ENCODE results near the gene BOLA1.
"Not testable (repeated sequence)": the region's sequence is repeated elsewhere in the genome, so short reads cannot be mapped to it uniquely, and the experiment has no call there.

The BOLA1 gene

DNA sequence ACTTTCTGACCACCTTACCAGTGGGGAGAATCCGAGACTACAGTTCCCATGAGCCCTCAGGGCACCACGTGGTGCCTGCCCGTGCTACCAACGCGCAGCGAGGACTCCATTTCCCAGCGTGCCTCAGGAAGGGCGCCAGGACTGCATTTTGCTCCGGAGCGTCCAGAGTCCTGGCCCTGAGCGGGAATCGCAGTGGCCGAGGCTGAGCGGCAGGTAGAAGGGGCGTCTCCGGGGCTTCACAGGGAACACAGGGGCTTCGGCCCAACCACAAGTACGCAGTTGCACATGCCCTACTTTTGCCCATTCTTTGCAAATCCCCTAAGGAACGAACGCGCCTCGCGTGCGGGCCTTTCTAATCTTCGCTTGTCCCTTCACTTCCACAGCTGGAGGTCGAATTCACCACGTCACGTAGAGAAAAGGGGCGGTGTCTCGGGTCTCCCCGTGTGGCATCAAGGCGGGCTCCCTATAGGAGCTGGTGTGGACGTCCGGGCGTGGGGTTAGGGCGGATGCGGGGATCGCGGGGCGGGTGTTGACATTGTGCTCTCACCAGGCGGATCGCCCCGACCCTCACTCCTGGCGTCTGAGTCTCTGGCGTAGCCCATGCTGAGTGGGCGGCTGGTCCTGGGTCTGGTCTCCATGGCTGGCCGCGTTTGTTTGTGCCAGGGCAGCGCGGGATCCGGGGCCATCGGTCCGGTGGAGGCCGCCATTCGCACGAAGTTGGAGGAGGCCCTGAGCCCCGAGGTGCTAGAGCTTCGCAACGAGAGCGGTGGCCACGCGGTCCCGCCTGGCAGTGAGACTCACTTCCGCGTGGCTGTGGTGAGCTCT, at the start of gene BOLA1:
TSS of gene BOLA1 (plus strand) at position 109 of the 825 bp plus-strand sequence. CDS start at position 601, 492 bp downstream.
- peak; percentile 81 for DNase-seq

- DNase-seq = peak; percentile 27
Observed at GRCh38 chr1:149849947-149850360, 49.4 kb upstream of the BOLA1 start.

GRCh38 chr1:149850732-149851345, 48.5 kb upstream of the BOLA1 start:
- DNase-seq = not testable (repeated sequence)

DNA sequence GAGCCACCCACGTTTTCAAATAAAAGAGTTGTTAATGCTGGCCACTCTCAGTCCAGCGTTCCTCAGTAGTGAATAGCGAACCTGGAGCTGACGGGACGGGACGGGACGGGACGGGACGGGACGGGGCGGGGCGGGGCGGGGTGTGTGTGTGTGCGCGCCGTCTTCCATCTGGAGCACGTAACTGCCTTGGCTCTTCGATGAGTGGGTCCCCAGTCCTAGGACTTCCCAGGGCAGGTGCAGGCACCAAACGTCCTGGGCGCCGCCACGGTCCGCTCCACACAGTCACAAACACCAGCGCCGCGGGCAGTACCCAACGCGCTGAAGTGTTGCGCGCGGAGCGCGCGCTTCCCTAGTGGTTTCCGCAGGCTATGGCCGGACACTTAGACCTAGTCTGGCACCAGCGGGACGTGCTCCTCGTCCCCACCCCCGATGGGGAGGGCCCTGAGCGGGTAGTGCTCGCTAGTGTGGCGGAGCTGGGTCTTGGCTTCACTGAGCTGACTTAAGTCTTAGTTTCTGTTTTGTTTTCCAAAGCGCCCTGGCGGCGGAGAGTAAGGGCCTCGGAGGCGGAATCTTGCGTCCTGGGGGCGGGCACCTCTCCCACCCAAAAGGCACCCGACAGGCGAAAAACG, 47.7 kb upstream of the BOLA1 start:
- not testable (repeated sequence) for DNase-seq

DNA sequence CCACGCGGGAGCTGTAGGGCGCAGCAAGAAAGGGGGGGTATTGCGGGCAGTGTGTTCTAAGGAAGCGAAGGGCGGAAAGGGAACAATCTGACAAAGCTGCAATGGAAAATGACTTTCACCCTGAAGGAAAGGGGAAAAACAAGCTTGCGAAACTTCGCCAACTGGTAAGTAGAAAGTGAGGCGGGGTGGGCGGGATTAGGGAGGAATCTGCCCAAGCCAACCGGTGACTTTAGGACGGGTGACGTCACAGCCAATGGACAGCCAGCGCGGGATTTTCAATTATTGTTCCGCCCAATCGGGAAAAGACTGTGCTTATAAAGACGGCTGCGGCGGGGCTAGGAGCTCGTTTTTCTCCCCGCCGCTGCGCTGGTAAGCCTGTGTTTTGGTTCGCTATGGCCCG, 47.1 kb upstream of the BOLA1 start:
- DNase-seq = not testable (repeated sequence)

DNA sequence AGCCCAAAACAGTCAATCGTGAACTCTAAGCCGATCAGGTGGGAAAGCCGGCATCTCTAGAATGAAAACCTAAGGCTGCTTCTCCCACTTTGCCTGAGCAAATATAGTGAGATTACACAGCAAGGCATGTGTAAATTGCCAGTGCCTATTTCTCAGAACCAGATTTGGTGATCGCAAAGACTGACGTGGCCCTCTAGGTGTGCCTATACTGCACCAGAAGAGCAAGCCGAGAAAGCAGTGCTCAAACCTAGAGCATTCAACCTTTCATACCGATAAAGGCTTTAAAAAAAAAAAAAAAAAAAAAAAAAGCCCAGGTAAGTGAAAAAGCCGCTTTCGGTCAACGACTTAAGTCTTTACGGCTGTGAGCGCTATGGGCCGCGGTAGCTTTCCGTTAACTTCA, 39.1 kb upstream of the BOLA1 start:
- DNase-seq = not testable (repeated sequence)

GRCh38 chr1:149860684-149861496, 38.5 kb upstream of the BOLA1 start:
- DNase-seq = not testable (repeated sequence)

DNA sequence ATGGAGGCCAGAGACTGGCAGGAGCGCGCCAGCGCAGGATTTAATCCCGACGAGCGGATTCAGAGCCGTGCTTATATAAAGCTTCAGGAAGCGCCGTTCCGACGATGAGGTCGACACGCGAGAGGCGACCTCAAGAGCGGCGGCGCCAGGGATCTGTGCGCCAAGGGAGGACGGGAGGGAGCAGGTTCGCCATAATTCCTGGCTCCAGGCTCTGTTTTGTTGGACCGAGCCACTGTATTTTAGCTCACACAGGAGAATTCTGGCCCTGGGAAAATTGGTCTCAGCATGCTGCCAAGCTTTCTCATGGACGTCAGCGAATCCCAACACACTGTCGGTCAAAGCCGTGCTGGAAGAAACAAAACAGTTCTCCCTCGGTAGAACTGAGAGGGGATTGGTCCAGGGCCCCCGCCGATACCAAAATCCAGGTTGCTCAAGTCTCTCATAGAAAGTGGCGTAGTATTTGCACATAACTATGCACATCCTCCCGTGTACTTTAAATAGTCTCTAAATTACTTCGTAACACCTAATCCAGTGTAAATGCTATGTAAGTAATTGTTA, 37.8 kb upstream of the BOLA1 start:
- not testable (repeated sequence) for DNase-seq

GRCh38 chr1:149866887-149867286, 32.5 kb upstream of the BOLA1 start:
- not testable (repeated sequence) for DNase-seq

- DNase-seq = not testable (repeated sequence)
Observed at GRCh38 chr1:149873060-149873459, 26.3 kb upstream of the BOLA1 start.

DNA sequence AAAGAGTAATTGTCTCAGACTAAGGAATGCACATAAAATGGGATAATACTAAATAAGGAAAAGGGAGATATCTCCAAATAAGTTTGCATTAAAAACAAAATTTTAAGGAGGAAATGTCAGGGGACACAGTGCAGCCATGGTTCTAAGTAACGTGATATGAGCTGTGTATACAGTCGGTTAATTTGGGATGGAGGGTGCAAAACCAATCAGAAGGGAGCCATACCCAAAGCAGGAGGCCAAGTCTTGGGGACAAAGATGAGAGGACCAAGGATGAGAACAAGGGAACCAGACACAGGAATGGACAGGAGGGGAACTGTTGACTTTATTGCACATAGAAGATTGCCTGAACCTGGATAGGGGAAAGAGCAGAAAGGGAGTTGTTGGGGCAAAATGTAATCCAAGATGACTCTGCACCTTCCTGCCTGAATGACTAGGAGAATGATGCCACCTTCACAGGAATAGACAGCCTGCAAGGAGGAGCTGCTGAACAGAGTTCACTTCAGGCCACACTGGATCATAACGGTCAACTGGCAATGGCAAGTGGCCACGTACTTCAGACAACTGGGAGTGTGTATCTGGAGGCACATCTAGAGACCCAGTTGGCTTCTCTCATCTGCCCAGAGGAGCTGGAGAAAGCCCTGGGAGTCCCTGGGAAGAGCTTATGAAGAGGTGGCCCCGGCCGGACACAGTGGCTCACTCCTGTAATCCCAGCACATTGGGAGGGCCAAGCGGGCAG, 22.0 kb upstream of the BOLA1 start:
- DNase-seq = no peak

DNA sequence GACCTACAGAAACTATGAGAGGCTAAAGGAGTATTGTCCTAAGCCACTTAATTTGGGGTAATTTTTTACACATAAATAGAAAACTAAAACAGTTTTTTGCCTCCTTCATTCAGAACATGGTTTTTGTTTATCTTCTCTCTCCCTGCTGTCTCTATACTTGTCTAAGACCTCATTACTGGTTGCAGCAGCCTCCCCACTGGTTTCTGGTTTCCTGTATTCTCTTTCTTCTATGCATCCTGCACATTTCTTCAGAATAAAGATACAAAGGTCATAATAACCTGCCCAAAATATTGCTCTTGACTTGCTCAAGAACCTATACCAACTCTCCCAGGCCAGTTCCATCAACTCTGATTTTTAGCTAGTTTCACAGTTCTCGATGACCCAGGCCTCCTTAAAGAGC, 19.8 kb upstream of the BOLA1 start:
- peak; percentile 81 for DNase-seq

DNA sequence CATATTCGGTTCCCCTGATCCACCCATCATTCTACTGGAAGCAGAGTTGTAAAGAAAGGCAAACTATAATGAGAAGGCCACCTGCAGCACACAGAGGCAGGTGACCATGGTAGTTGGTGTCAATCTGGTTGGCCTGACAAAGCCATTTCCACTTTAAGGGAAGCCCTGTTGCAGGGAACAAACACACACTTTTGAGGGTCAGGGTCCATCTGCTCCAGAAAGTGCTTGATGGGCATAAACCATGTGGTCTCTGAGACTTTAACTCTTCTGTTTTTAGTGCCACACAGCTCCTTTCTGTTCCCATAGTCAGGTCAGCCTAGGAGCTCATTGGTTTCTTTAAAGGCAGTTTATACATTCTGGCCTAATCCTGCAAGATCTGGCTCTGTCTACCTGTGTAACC, 17.5 kb upstream of the BOLA1 start:
- no peak for DNase-seq

- DNase-seq = no peak
Observed at GRCh38 chr1:149883598-149884247, 15.6 kb upstream of the BOLA1 start.

GRCh38 chr1:149884433-149885338, 14.7 kb upstream of the BOLA1 start:
- DNase-seq = peak; percentile 11

DNA sequence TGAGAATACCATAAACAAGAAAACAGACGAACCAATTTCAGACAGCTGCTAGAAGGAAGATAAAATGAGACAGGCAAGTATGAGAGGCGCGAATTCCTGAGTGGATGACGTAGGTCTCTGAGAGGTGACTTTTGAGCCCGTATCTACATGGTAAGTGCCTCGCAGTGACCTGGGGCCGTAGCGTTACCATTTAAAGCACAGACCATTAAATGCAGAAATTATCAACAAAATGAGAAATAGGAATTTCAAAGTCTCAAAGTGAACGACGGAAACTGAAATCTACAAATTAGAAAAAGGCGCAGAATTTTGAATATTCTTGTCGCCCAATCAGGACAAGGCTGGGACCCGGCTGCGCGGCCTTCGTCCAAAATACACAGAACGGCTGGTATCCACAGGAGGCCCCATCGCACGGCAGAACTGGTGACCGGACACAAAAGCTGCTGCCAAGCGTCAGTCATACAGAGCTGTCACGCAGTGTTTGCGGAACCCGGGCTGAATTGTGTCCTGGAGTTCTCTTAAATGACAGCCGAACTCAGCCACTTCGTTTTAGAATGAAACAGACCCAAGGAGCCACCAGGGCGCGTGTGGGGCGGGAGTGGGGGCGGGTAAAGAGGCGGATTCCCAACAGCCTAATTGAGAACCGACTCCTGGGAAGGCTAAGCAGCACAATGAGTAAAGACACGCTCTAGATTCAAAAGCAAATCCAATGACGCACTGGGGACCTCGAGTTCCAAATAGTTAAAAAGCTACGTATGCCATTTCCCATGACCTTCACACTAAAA, 13.8 kb upstream of the BOLA1 start:
- peak; percentile 53 for DNase-seq

DNA sequence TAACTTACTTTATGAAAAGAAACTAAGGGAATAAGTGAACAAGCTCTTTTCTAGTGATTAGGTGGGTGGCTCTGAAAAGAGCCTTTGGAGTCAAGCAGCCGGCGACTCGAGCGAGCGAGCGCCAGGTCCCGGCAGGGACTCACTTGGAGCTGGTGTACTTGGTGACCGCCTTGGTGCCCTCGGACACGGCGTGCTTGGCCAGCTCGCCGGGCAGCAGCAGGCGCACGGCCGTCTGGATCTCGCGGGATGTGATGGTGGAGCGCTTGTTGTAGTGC, 13.3 kb upstream of the BOLA1 start:
- DNase-seq = not testable (repeated sequence)

- peak; percentile 99 for DNase-seq
Observed at GRCh38 chr1:149886396-149887195, 12.8 kb upstream of the BOLA1 start.

DNA sequence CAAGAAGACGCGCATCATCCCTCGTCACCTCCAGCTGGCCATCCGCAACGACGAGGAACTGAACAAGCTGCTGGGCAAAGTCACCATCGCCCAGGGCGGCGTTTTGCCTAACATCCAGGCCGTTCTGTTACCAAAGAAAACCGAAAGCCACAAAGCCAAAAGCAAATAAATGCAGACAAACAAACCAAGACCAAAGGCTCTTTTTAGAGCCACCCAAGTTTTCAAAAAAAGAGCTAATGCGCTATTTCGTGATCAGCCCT, 12.2 kb upstream of the BOLA1 start:
- DNase-seq = peak; percentile 37

Data from CD4-positive, alpha-beta T cell treated with Interleukin-4 for 4 hours (primary cell).